ENCODE data around the gene RASL10A.

RASL10A gene

DNA sequence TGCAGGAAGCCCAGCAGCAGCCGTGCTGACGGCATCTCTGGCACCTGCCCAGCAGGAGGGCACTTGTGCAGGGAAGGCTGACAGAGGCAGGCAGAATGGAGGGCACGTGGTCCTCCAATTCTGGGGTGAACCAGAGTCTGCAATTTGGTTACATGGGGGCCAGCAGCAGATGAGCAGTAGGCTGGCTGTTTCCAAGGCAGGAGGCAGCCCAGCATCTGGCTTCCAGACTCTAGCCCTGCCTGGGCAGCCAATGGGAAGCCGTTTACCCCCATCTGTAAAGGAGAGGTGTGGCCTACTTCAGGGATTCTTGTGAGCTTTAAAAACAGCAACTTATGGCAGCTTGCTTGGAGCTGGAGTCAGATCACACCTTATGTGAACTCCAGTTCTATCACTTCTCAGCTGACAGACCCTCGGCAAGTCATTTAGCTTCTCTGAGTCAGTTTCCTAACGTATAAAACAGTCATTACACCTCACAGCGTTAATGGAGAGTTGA, 27.9 kb upstream of the RASL10A start:
- no peaks in the 10 kb centered on the region for H3K4me1 ChIP-seq (ENCODE audit: insufficient read depth, low read length)
- no peaks in the 10 kb centered on the region for H3K9me3 ChIP-seq (ENCODE audit: control insufficient read depth, insufficient read depth, low read length)
- peaks cover 17% of the 10 kb centered on the region for H3K36me3 ChIP-seq (ENCODE audit: insufficient read depth, low read length)
- no peak overlapping the region for H3K9ac ChIP-seq (ENCODE audit: low read depth, low read length)

DNA sequence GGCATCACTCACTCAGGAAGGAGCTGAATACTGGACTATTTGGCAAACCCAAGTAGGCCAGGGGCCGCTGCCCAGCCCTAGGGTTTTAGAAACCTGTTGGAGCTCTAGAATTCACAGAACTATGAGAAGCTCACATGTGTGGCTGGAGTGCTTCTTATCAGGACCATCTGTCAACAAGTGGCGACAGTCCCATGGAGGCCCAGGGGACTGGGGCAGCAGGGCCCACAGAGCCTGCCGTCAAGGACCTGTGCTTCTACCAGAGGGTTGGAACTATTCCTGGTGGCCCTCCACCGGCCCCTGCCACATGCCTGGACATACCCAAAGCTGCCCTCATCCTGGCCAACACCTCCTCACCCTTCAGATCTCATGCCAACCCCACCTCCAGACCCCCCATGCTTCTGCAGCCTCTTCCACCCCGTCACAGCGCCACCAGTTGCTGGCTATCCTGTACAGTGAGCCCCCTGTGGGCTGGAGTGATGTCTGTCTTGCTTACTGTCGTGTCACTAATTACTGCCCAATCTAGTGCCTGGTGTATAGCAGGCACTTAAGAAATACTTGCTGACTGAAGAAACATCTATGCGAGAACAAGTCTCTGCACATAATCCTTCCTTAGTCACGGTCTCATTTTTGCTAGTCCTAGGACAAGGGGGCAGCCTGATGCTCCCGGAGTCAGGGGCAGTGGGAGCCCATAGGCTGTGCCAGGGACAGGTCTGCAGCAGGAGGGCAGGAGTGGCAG, 27.2 kb upstream of the RASL10A start:
- Histone ChIP-seq H3K36me3 (ENCODE audit: insufficient read depth, low read length) (peaks cover 13% of the 10 kb centered on the region), H3K9me3 (ENCODE audit: control insufficient read depth, insufficient read depth, low read length) (no peaks in the 10 kb centered on the region), H3K9ac (ENCODE audit: low read depth, low read length) (no peak overlapping the region), H3K4me1 (ENCODE audit: insufficient read depth, low read length) (no peaks in the 10 kb centered on the region)

DNA sequence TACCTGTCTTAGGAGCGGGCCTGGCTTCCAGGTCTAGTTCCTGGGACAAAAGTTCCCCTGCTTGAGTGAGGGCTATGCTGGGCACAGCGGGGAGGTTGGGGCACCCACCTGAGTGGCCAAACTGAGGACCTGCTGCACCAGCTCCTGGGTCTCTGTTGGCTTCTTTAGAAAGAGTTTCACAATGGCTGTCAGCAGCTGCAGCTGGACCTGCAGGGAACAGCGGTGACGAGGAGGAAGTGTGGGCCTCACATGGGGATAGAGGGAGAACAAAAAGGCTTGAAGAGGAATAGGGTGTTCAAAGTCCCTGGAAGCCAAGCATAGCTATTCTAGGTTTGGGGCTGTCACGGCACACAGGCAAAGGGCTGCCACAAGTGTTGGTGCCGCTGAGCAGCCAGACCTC, 26.7 kb upstream of the RASL10A start:
- H3K36me3 ChIP-seq (ENCODE audit: insufficient read depth, low read length), result peaks cover 11% of the 10 kb centered on the region
- no peaks in the 10 kb centered on the region for H3K4me1 ChIP-seq (ENCODE audit: insufficient read depth, low read length)
- no peaks in the 10 kb centered on the region for H3K9me3 ChIP-seq (ENCODE audit: control insufficient read depth, insufficient read depth, low read length)
- H3K9ac ChIP-seq (ENCODE audit: low read depth, low read length), result no peak overlapping the region

- Histone ChIP-seq H3K9me3 (ENCODE audit: control insufficient read depth, insufficient read depth, low read length) (no peaks in the 10 kb centered on the region), H3K4me1 (ENCODE audit: insufficient read depth, low read length) (no peaks in the 10 kb centered on the region), H3K36me3 (ENCODE audit: insufficient read depth, low read length) (peaks cover 9% of the 10 kb centered on the region), H3K9ac (ENCODE audit: low read depth, low read length) (no peak overlapping the region)
Observed at GRCh38 chr22:29341849-29342127, 26.3 kb upstream of the RASL10A start.

DNA sequence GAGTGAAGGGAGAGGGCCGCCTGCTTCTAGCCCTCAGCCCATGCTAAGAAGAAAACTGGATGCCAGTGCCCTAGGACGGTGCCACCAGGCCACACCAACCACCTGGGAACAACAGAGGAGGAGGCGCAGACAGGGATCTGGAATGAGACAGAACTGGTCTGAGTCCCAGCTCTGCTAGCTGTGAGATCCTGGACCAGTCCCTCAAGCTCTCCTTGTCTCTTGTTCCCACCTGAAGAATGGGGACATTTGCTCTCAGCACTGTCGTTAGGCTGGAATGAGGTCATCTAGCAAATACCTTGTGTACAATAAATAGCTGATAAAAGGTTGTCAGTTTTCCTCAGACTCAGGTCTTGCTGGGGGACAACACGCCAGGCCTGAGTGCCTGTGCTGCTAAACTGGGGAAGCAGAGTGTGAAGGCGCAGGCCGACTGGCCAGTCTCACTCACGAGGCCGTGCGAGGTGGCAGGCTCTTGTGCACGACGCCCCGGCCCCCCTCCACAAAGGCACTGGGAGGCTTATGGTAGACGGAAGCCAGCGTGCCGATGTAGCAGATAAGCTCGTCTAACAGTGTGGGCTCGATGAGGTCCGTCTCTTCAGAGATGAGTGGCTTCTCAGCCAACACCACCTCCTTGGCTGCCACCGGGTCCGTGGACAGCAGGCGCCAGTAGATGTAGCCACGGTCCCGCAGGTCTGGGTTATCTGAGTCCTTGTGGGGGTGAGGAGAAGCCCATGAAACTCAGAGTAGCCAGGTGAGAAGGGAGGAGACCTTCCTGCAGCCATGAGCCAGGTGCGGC, 25.8 kb upstream of the RASL10A start:
- H3K4me1 ChIP-seq (ENCODE audit: insufficient read depth, low read length), result no peaks in the 10 kb centered on the region
- no peaks in the 10 kb centered on the region for H3K9me3 ChIP-seq (ENCODE audit: control insufficient read depth, insufficient read depth, low read length)
- peaks cover 11% of the 10 kb centered on the region for H3K36me3 ChIP-seq (ENCODE audit: insufficient read depth, low read length)
- no peak overlapping the region for H3K9ac ChIP-seq (ENCODE audit: low read depth, low read length)

DNA sequence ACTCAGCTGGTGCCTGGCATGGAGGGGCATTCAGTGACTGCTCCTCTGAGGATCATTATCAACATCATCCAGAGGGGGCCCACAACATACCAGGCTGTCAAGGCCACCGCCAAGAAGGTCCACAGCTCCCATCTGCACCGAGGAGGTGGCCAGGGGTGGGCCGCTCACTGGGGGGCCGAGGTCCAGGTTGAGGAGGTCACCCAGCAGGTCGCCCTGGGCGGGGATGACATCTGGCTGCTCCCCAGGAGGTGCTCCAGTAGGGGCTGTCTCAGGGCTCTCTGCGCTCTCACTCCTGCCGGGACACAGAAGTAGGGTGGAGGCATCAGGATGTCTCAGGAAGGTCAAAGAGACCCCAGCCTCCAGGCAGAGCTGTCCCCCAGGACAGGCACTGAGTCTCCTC, 25.1 kb upstream of the RASL10A start:
- H3K9ac ChIP-seq (ENCODE audit: low read depth, low read length), result no peak overlapping the region
- H3K9me3 ChIP-seq (ENCODE audit: control insufficient read depth, insufficient read depth, low read length), result no peaks in the 10 kb centered on the region
- H3K36me3 ChIP-seq (ENCODE audit: insufficient read depth, low read length), result peaks cover 15% of the 10 kb centered on the region
- no peaks in the 10 kb centered on the region for H3K4me1 ChIP-seq (ENCODE audit: insufficient read depth, low read length)

DNA sequence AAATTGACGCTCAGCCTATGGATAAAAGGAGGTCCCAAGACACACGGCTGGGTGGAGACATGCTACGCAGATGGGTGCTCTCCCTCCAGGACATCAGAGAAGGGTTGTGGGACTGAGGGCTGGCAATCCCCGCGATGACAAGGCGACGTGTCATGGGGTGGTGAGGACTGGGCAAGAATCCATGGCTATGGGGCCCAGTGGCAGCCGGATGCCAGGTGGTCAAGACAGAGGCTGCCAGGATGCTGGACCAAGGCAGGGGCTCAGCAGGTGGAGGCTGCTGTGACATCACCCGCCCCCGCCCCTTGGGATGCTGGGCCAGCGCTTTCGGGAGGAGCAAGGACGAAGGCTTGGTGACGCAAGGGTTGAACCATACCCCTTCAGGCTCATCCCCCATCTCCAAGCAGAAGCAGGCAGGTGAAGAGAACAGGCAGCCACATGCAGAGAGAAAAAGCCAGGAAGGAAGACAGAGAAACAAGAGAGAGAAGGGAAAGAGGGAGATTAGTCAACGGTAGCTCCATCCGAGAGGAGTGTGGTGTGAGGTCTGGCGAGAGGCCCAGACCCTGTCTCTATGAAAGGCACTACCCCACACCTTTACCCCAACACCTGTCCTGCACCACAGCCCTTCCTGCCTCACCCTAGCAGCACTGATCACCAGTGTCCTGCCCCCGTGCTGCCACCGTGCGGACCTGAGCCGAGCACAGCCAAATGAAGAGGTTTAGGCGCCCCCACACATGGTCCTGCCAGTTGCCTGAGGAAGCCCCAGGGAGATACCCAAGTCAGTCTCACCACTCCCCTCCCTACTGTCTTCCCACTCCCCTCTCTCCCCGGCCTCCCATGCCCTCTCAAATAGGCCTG, 24.1 kb upstream of the RASL10A start:
- peaks cover 15% of the 10 kb centered on the region for H3K36me3 ChIP-seq (ENCODE audit: insufficient read depth, low read length)
- no peaks in the 10 kb centered on the region for H3K4me1 ChIP-seq (ENCODE audit: insufficient read depth, low read length)
- no peaks in the 10 kb centered on the region for H3K9me3 ChIP-seq (ENCODE audit: control insufficient read depth, insufficient read depth, low read length)
- H3K9ac ChIP-seq (ENCODE audit: low read depth, low read length), result no peak overlapping the region

DNA sequence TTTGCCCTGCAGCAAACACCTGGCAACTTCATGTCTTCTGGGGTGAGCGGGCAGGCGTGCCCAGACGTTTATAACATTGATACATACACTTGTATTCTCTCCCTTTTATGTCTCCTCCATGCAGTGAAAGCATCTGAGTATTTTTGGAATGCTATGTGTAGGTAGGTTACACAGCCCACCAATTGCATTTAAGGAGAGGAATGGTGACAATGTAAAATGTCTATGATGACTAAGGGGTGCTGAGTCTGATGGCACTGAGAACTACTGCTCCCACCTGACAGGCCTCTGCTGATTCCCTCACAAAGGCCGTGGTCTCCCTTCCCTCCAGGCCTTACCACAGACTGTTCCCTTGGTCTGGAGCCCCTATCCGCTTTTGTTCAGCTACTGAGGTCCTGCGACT, 22.9 kb upstream of the RASL10A start:
- H3K4me1 ChIP-seq (ENCODE audit: insufficient read depth, low read length), result no peaks in the 10 kb centered on the region
- no peak overlapping the region for H3K9ac ChIP-seq (ENCODE audit: low read depth, low read length)
- no peaks in the 10 kb centered on the region for H3K9me3 ChIP-seq (ENCODE audit: control insufficient read depth, insufficient read depth, low read length)
- H3K36me3 ChIP-seq (ENCODE audit: insufficient read depth, low read length), result peaks cover 15% of the 10 kb centered on the region

GRCh38 chr22:29337631-29338284, 22.3 kb upstream of the RASL10A start:
- H3K9ac ChIP-seq (ENCODE audit: low read depth, low read length), result no peak overlapping the region
- no peaks in the 10 kb centered on the region for H3K4me1 ChIP-seq (ENCODE audit: insufficient read depth, low read length)
- peaks cover 15% of the 10 kb centered on the region for H3K36me3 ChIP-seq (ENCODE audit: insufficient read depth, low read length)
- H3K9me3 ChIP-seq (ENCODE audit: control insufficient read depth, insufficient read depth, low read length), result no peaks in the 10 kb centered on the region

DNA sequence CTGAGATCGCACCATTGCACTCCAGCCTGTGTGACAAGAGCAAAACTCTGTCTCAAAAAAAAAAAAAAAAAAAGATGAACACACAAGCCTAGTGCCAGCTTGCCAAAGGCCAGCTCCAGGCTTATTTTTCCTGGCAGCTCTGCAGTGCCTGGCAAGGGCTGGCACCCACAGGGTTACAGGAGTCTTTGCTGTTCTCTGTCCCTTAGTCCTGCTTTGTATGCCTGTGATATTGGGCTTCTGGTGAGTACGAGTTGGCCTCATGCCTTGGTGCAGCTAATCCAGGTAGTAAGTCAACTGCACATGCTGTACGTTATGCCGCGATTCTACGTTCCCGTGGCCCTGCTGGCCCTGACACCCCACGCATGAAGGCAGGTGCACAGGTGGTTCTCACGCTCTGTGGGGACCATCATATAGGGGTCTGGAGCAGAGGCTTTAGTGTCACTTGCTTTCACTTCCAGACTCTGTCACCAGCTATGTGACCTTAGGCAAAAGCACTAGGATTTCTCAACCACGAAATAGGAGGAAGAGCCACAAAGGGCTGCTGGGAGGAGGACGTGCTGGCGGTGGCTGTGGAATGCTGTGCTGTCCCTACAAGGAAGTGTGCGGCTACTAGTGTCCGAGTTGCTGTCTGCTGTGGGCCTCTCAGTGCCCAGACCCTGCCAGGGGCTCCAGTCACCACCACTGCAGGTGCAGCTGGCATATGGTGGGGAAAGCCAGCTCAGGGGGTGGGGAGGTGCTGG, 21.4 kb upstream of the RASL10A start:
- Histone ChIP-seq H3K9me3 (ENCODE audit: control insufficient read depth, insufficient read depth, low read length) (no peaks in the 10 kb centered on the region), H3K36me3 (ENCODE audit: insufficient read depth, low read length) (peaks cover 11% of the 10 kb centered on the region), H3K4me1 (ENCODE audit: insufficient read depth, low read length) (no peaks in the 10 kb centered on the region), H3K9ac (ENCODE audit: low read depth, low read length) (no peak overlapping the region)

DNA sequence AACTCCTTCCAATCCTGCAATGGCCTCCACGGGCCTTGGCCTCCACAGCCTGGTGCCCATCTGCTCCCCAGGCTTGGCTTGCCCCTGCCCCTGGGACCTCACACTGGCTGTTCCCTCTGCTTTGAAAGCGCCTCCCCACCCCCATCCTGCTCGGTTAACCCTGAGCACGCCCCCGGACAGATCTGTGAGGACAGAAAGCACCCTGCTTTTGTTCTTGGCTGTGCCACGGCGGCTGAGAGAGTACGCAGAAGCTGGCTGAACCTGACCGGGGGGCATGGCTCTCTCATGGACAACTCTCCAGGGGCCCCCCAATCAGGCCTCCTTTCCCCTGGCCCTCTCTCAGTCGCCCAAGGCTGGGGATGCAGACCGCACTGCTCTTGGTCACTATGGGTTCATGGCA, 20.2 kb upstream of the RASL10A start:
- no peak overlapping the region for H3K9ac ChIP-seq (ENCODE audit: low read depth, low read length)
- H3K4me1 ChIP-seq (ENCODE audit: insufficient read depth, low read length), result peaks cover 6% of the 10 kb centered on the region; the same call in 1 of the 2 replicates
- no peaks in the 10 kb centered on the region for H3K9me3 ChIP-seq (ENCODE audit: control insufficient read depth, insufficient read depth, low read length)
- peaks cover 11% of the 10 kb centered on the region for H3K36me3 ChIP-seq (ENCODE audit: insufficient read depth, low read length)

DNA sequence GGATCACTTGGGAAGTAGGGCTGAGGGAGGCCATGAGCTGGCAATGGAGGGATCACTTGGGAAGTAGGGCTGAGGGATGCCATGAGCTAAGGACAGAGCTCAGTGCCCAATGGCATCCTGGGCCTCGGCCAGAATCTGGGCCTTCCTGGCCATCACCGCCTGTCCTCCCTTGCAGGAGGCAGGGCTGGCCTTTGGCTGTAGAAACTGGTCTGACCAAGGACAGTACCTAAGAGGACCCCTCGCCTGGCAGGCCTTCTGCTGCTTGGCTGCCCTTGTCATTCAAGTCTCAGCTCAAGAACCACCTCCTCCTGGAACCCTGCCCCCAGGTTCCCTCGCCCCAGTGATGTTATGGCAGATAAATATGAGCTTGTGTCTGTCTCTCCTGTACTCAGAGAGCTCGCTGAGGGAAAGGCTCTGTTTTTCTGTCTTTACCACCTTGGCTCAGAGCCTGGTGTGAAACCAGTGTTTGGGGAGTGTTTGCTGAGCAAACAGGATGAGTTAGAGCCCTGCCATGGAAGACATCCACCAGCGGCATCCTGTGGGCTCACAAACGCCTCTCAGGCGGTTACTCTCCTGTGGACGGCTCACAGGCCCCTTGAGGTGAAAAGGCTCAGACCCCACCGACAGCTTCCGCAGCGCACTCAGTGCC, 19.3 kb upstream of the RASL10A start:
- Histone ChIP-seq H3K9ac (ENCODE audit: low read depth, low read length) (no peak overlapping the region), H3K4me1 (ENCODE audit: insufficient read depth, low read length) (peaks cover 6% of the 10 kb centered on the region; the same call in 1 of the 2 replicates), H3K9me3 (ENCODE audit: control insufficient read depth, insufficient read depth, low read length) (no peaks in the 10 kb centered on the region), H3K36me3 (ENCODE audit: insufficient read depth, low read length) (peaks cover 11% of the 10 kb centered on the region)

DNA sequence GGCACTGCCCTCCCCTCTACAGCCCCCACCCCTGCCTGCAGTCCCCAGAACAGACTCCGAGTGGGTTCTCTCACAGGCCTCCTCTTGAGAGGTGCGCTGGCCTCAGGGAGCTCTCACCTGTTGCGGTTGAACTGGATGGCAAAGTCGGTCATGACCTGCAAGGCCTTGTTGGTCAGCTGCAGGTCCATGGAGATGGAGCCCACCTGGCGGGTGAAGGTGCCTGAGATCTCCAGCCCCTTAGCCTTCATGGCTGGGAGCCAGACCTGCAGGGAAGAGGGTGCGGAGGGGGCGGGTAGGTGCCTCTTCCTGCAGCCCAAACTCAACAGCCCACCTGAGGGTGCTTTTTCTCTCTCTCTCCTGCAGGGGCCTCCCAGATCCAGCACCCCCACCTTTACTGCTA, 18.7 kb upstream of the RASL10A start:
- Histone ChIP-seq H3K9ac (ENCODE audit: low read depth, low read length) (no peak overlapping the region), H3K9me3 (ENCODE audit: control insufficient read depth, insufficient read depth, low read length) (no peaks in the 10 kb centered on the region), H3K36me3 (ENCODE audit: insufficient read depth, low read length) (peaks cover 11% of the 10 kb centered on the region), H3K4me1 (ENCODE audit: insufficient read depth, low read length) (peaks cover 6% of the 10 kb centered on the region; the same call in 1 of the 2 replicates)

All from ES-I3 (cell line).